Fibroblast of the conjunctiva (primary cell): ENCODE measurements around the gene PLEKHJ1.

ENCODE experiments used
- DNase-seq: peaks from one replicate; pipeline ENCODE4 v3.0.0-alpha.2; 2010; ENCODE audit warnings: low read depth

The PLEKHJ1 gene

DNA sequence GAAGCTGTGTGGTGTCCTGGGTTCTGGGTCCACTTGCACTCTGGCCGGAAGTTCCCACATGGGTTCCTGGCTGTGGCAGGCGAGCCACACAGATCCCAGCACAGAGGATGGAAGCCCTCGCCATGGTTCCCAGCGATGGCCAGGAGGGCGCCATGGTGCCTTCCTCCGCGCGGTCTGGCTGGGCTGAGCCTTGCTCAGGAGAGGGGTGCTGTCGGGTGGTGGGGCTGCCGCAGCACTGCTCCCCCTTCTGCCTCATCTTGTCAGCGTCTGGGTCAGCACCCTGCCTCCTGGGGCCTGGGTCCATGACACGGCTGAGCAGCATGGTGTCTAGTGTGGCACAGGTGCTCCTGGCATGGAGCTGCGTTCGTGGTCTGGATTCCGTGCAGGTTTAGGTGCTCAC lies 38.9 kb downstream of the PLEKHJ1 start:
- DNase-seq = no peak

DNA sequence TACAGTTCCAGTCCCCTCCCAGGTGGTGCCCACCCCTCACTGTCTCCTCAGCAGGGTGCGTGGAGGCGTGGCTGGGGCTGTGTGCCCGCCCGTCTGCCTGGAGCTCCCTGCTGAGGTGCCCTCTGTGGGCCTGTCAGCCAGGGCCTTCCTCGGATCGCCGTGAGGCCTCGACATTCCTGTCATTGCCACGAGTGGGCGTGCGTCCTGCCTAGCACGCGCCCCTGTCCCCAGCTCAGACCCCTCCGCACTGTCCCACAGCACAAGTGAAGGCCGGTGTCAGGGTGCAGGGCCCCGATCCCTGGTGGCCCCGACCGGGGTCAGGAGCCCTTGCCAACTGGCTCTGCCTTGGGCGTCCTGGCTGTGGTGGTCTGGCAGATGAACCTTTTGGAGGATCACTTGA lies 40.2 kb downstream of the PLEKHJ1 start:
- DNase-seq = no peak

DNA sequence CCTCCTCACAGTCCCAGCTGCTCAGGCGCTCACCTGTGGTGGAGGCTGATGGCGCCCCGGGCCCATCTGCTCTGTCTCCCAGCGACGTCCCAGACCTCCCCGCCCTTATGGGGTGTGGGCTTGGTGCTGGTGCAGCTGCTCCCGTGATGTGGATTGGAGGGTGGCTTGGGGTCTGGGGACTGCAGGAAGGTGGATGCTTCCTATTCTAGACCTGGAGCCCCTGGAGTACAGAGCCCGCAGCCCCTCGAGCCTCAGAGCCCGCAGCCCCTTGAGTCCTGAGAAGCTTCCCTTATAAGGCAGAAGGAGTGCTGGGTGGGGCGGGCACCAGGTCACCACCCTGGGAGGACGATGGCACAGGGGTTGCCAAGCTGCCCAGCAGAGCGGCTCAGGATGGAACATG lies 40.8 kb downstream of the PLEKHJ1 start:
- DNase-seq = no peak

DNA sequence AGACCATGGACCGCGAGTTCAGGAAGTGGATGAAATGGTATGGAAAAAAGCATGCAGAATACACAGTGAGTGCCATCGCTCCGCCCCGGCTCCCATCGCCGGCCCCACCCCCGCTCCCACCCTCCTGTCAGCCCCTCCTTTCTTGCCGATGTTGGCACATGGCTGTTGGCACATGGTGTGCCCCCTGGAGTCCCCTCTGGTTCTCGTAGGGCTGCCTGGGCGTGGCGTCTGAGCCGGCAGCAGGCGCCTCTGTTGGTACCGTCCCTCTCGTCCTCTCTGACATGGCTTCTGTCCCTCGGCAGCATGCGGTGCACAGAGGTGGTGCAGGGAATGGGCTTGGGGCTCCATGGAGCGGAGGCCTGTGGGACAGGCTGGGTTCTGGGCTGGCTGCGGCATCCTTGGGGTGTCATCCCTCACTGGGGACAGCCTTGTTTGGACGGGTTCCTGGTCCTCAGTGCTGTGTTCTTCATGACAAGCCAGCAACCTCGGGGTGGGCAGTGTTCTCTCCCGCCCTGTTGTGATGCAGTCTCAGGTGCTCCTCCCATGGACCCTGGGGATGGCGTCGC lies 41.5 kb downstream of the PLEKHJ1 start:
- DNase-seq = no peak

DNA sequence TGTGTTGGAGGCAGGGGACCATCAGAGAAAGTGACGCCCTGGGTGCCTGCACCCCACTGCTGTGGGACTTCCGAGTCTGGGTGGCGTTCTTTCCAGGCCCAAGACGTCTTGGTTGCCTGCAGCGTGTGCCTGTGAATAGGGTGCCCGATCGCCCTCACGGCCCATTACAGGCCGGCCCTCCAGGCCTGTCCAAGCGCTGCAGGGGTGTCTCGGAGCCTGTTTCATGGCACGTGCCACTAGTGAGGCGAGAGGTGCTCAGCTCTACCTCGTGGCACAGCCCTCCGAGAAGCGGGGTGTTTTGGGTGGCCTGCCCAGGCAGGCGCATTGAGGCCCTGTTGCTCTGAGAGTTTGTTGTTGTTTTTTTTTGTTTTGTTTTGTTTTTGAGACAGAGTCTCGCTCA lies 42.3 kb downstream of the PLEKHJ1 start:
- DNase-seq = no peak

DNA sequence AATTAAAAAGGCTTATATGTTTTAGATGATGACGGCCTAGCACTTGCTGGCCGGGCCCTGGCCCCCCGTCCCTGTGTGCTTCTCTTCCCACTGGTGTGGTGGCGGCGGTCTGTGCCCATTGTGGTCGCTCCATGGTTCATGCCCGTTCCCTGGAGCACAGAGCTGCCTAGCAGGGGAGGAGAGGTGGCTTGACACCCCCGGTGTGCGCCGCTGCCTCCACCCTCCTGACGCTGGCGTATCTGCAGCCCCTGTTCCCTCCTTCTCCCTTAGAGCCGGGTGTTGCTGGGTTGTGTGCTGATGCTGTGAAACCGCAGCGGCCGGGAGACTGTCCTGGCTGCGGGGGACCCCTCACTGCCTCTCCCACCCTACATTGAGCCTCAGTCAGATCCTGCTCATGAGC lies 43.3 kb downstream of the PLEKHJ1 start:
- no peak for DNase-seq

DNA sequence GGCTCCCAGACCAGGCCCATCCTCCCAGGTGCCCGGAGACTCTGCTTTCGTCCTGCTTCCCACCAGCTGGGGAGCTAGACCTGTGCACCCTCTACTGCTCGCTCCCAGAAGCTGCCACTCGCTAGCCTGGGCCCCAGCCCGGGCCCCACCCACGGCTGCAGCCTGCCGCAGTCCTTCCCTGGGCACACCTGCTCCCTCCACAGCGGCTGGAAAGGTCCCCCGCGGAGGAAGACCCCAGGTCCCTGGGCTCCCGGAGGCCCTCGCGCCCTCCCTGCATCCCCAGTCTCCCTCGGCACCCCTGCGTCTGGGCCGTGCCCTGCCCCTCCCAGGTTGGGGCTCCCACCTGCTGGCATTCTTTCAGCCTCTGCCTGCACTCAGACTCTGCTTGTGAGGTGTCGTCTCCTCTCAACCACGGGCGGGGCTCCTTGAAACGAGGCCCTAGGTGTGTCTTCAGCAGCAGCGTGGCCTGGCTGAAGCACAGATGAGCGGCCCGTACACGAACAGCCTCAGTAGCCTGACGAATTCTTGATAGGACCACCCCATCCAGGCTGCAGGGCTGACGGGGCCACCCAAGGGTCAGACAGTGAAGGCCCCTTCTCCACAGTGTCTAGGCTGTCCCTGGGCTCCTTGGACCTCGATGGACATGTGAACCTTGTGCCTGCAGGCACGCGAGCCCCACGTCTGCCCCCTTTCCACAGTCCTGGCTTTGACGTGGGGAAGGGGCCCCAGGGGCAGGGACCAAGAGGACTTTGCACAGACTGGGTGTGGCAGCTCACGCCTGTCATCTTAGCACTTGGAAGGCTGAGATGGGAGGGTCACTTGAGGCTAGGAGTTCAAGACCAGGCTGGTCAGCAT lies 44.4 kb downstream of the PLEKHJ1 start:
- DNase-seq = no peak

DNA sequence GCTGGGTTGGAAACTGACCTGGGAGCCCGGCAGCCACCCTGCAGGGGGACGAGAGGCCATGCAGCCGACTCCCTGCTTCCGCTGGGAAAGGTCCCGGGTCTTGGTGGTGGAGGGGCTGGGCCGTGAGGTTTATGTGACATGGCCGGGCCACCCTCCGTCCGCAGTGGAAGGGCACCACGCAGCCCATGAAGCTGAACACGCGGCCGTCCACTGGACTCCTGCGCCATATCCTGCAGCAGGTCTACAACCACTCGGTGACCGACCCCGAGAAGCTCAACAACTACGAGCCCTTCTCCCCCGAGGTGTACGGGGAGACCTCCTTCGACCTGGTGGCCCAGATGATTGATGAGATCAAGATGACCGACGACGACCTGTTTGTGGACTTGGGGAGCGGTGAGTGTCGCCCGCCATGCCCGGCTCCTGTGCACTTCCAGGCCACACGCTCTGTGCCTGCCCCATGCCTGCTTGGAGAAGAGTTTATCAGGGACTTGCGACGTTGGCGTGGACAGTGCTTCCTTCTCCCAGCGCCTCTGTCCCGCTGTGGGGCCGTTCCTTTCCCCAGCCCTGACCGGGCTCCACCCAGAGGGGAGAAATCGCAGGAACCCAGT lies 45.2 kb downstream of the PLEKHJ1 start:
- DNase-seq = no peak

DNA sequence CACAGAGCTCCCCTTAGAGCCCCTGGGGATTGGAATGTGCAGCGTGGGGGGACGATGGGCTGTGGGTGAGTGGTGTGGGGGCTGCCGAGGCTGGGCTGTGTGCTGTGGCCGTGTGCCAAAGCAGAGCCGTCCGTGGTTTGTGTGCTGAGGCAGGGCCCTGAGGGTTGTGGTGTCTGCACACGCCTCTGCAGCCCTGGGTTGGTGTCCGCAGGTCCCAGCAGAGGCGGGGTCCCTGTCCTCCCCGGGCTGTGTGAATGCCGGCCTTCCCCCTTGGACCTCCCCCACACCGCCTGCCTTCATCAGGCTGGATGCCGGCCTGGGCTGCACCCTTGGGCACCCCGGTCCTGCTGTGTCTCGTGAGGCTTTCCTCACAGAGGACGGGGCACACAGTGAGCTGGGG lies 46.2 kb downstream of the PLEKHJ1 start:
- no peak for DNase-seq

DNA sequence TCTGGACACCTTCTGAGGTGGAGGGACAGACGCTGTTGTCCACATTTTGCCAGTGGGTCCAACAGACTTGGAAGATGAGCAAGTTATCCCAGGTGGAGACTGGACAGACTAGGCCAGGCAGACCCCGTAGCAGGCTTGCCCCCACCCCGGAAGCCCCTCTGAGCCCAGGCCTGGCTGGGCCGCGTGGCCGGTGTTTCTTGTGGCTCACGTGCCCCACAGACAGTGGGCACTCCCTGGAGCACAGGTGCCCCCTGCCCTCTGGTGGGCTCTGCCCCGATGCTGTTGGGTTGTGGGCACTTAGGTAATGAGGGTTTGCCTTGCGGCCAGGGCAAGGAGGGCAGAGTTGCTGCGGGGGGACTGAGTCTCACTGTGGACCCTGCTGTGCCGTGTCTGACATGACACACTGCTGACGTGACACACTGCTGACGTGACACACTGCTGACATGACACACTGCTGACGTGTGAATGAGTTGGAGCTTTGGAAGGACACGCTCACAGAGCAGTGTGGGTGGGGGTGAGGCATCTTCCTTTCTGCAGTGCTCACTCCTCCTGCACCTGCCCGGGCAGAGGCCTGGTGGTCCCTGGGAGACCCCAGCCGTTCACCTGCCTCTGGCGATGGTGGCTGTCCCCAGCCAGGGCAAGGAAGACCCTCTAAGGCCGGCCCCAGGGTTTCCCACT lies 47.3 kb downstream of the PLEKHJ1 start:
- no peak for DNase-seq

DNA sequence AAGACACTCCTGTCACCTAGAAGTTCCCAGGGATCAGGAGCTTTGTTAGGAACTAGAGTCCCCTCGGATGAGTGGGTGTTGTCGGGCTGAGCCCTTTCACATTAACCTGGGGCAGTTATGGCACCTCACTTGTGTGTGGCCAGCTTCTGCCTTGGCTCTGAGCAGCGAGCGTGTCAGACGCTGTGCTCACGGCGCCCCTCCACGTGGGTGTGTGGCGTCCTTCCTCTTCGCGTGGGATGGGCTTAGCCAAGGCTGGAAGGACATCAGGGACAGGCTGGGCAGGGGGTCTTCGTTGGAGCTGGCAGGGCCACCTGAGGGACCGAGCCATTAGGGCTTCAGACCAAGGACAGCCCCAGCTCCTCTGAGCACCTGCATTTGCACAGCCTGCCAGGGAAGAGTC lies 49.0 kb downstream of the PLEKHJ1 start:
- DNase-seq = no peak

DNA sequence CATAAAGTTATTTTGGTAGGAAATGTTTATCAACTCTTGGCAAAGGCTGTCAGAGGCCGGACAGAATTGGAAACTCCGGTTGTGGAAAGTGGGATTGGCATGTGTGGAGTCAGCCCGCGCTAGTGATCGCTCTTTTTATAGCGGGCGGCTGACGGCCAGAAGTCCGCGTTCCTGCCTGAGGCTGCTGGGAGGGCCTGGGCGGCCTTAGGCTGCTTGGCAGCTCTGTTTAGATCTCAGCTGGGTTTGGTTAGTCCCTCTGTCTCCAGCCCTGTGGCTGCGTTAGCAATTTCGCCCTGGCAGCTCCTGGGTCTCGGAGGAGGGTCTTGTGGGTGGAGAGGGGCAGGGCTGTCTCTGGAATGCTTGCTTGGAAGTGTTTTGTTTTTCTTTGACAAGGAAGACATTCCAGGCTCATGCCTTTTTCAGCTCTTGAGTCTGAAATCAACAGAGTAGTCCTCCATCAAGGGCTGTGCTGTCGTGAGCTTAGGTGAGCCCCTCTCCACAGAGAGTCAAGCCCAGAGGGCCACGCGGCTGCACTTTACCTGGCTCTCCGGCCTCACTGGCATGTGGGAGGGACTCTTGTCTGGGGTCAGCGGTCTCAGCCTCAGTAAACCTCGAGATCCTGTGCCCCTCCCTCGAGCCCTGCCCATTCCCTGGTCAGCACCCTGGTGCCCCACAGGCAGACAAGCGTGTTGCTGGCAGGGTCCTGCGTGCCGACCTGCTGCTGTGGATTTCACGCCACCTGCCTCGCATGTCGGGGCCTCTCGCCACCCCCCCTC lies 49.9 kb downstream of the PLEKHJ1 start:
- DNase-seq = peak; percentile 98

DNA sequence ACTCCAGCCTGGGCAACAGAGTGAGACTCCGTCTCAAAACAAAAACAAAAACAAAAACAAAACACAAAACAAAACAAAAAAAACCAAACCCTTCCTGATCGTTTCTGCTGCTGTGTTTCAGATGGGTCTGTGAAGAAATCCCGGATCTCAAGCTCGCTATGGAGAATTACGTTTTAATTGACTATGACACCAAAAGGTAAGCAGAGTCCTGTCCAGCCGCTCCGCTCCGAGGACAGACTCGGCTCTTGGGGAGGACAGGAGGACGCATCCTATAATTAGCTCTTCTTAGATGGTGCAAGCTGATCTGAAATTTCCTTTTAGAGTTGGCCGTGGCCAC lies 50.4 kb downstream of the PLEKHJ1 start:
- no peak for DNase-seq

DNA sequence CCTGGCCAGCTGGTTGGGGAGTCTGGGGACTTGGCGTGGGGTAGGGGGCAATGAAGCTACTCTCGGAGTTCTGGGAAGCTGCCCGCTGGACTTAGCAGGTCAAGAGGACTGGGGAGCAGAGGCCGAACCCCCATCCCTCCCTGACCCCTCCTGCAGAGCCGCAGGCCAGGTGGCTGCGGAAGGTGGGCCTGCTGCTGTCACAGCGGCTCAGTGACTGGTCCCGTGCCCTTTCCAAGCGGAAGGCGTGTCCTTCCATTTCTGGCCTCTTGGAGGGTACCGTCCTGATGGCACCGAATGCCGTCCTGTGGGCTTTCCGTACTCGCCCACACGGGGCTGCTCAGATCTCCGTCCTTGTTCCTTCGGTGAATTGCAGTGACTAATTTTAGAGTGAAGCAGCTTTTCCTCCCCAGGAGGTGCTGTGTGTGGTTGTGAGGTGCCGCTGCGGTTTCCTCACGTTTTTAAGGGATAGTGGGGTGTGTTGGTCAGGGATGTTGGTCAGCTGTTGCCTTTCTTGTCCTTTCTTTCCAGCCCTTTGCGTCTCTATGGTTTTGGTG lies 51.6 kb downstream of the PLEKHJ1 start:
- DNase-seq = no peak
